ENCODE measurements around the gene TAX1BP3. TPM values are rescaled to one million over a fixed set of nuclear protein-coding genes. Genes with fewer than 3 reads are reported as not detected.
"Not testable (repeated sequence)": the region's sequence is repeated elsewhere in the genome, so short reads cannot be mapped to it uniquely, and the experiment has no call there.

The TAX1BP3 gene
- total and polyA plus RNA-seq, 2 donors (not counting 1 experiment from before 2014, with no cell fraction given), result 121 to 141 TPM

GRCh38 chr17:3704931-3705717 lies 36.7 kb upstream of the TAX1BP3 start:
- no peak overlapping the region for H3K9ac ChIP-seq (ENCODE audit: insufficient read depth, low read length)
- H3K27me3 ChIP-seq (ENCODE audit: control insufficient read depth, insufficient read depth, low read length), result no peaks in the 10 kb centered on the region
- H3K36me3 ChIP-seq (ENCODE audit: control insufficient read depth, insufficient read depth, low read length), result no peaks in the 10 kb centered on the region
- H3K4me3 ChIP-seq (replicated peaks in 1 of 4; ENCODE audit: control extremely low read depth in 1 of 4, insufficient read depth in 1 of 4, low read depth in 3 of 4, low read length in 4 of 4), result no peak overlapping the region
- no peaks in the 10 kb centered on the region for H4K20me1 ChIP-seq (ENCODE audit: control insufficient read depth, extremely low read depth, insufficient read depth, low read length)
- H3K79me2 ChIP-seq (ENCODE audit: control insufficient read depth, insufficient read depth, low read length), result no peaks in the 10 kb centered on the region
- no peaks in the 10 kb centered on the region for H3K4me1 ChIP-seq (ENCODE audit: control insufficient read depth, extremely low read depth, insufficient read depth, low read length)
- DNase-seq (ENCODE audit: low read depth in 2 of 2), result no peak
- no peak for TF ChIP-seq CTCF (conservative IDR thresholded peaks at IDR 0.05 in 1 of 2, IDR thresholded peaks at IDR 0.05 in 1 of 2; ENCODE audit: low read depth in 1 of 2, low read length in 2 of 2)
- no peak for TF ChIP-seq EZH2 (IDR thresholded peaks at IDR 0.05; ENCODE audit: low read length, missing control alignments)
- H3K9me3 ChIP-seq (ENCODE audit: control insufficient read depth, insufficient read depth, low read depth, low read length), result no peaks in the 10 kb centered on the region
- no peak overlapping the region for H3K4me2 ChIP-seq (ENCODE audit: extremely low read depth, insufficient read depth, low read length)
- H2AFZ ChIP-seq (ENCODE audit: low read length), result no peak overlapping the region
- no peak overlapping the region for H3K27ac ChIP-seq (ENCODE audit: insufficient read depth, low read length)

GRCh38 chr17:3702041-3702539 lies 33.7 kb upstream of the TAX1BP3 start:
- not testable (repeated sequence) for H3K4me3 ChIP-seq (replicated peaks in 1 of 4; ENCODE audit: control extremely low read depth in 1 of 4, insufficient read depth in 1 of 4, low read depth in 3 of 4, low read length in 4 of 4); H3K4me1 ChIP-seq (ENCODE audit: control insufficient read depth, extremely low read depth, insufficient read depth, low read length); H3K9ac ChIP-seq (ENCODE audit: insufficient read depth, low read length); H3K9me3 ChIP-seq (ENCODE audit: control insufficient read depth, insufficient read depth, low read depth, low read length); H3K27me3 ChIP-seq (ENCODE audit: control insufficient read depth, insufficient read depth, low read length); DNase-seq (ENCODE audit: low read depth in 2 of 2); H4K20me1 ChIP-seq (ENCODE audit: control insufficient read depth, extremely low read depth, insufficient read depth, low read length); H3K4me2 ChIP-seq (ENCODE audit: extremely low read depth, insufficient read depth, low read length); H3K36me3 ChIP-seq (ENCODE audit: control insufficient read depth, insufficient read depth, low read length); H2AFZ ChIP-seq (ENCODE audit: low read length); H3K79me2 ChIP-seq (ENCODE audit: control insufficient read depth, insufficient read depth, low read length); H3K27ac ChIP-seq (ENCODE audit: insufficient read depth, low read length)

DNA sequence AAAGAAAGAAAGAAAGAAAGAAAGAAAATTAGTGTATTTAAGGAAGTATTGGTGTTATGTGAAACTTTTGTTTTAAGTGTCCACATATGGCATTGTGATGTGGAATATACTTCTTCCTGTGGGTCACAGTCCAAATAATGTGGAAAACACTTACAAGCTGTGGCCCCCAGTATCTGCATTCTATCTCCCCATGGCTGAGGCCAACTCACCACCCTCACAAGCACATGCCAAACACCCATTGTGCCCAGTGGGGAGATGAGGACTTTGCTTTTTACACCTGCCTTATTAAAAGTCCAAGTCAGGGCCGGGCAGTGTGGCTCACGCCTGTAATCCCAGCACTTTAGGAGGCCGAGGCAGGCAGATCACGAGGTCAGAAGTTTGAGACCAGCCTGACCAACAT lies 31.6 kb upstream of the TAX1BP3 start:
- peaks cover 3% of the 10 kb centered on the region for H3K4me1 ChIP-seq (ENCODE audit: control insufficient read depth, extremely low read depth, insufficient read depth, low read length)
- no peak overlapping the region for H3K4me3 ChIP-seq (replicated peaks in 1 of 4; ENCODE audit: control extremely low read depth in 1 of 4, insufficient read depth in 1 of 4, low read depth in 3 of 4, low read length in 4 of 4)
- no peak overlapping the region for H3K9ac ChIP-seq (ENCODE audit: insufficient read depth, low read length)
- no peaks in the 10 kb centered on the region for H4K20me1 ChIP-seq (ENCODE audit: control insufficient read depth, extremely low read depth, insufficient read depth, low read length)
- no peaks in the 10 kb centered on the region for H3K79me2 ChIP-seq (ENCODE audit: control insufficient read depth, insufficient read depth, low read length)
- no peak overlapping the region for H3K27ac ChIP-seq (ENCODE audit: insufficient read depth, low read length)
- no peaks in the 10 kb centered on the region for H3K9me3 ChIP-seq (ENCODE audit: control insufficient read depth, insufficient read depth, low read depth, low read length)
- TF ChIP-seq EZH2 (IDR thresholded peaks at IDR 0.05; ENCODE audit: low read length, missing control alignments) (no peak), CTCF (conservative IDR thresholded peaks at IDR 0.05 in 1 of 2, IDR thresholded peaks at IDR 0.05 in 1 of 2; ENCODE audit: low read depth in 1 of 2, low read length in 2 of 2) (no peak)
- H3K36me3 ChIP-seq (ENCODE audit: control insufficient read depth, insufficient read depth, low read length), result no peaks in the 10 kb centered on the region
- no peak overlapping the region for H2AFZ ChIP-seq (ENCODE audit: low read length)
- peaks cover 6% of the 10 kb centered on the region for H3K27me3 ChIP-seq (ENCODE audit: control insufficient read depth, insufficient read depth, low read length)
- DNase-seq (ENCODE audit: low read depth in 2 of 2), result no peak
- H3K4me2 ChIP-seq (ENCODE audit: extremely low read depth, insufficient read depth, low read length), result no peak overlapping the region
